ENCODE data around the gene ZBTB25.

- TF ChIP-seq CTCF (IDR thresholded peaks at IDR 0.05): no peak
- TF ChIP-seq POLR2A (IDR thresholded peaks at IDR 0.05; ENCODE audit: low read depth): no peak
Observed at GRCh38 chr14:64421166-64421565, 82.5 kb downstream of the ZBTB25 start.
